Kidney capillary endothelial cell (primary cell): ENCODE measurements around the gene RPH3AL.

Experiments
- DNase-seq: peaks from one replicate; pipeline ENCODE4 v3.0.0-alpha.2; 2018; ENCODE audit warnings: low spot score

The RPH3AL gene

DNA sequence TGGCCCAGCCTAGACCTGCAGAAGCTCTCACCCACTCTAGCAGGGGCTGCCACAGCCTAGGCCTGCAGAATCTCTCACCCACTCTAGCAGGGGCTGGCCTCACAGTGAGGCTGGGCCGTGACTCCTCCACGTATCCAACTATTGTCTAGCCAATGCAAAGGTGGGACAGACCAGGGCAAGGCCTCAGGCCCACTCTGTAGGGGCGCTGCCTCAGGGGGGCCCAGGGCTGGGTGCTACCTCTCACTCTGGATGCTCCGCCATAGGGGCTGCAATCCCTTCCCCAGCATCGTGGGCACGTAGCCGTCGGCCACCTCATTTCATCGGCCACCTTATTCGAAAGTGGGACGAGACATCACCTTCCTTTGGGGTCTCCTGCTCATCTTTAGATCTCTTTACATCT, 51.7 kb downstream of the RPH3AL start:
- no peak for DNase-seq

DNA sequence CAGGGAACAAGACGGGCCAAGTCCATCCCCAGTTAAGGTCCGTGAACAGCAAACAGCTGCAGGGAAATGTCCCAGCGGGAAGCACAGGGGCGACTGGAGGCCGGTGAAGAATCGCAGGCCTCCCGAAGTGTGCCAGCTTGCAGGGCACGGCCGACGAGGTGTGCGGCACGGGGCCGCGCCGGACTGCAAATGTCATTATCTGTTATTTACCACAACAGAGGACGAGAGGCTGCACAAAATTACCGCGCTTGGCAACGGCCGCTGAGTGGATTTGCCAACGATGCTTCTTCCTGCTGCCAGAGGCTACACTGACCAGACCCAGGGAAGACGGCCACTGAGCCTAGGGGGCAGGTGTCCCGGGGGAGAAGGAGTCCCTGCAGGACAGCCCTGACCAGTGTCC, 53.1 kb downstream of the RPH3AL start:
- no peak for DNase-seq

DNA sequence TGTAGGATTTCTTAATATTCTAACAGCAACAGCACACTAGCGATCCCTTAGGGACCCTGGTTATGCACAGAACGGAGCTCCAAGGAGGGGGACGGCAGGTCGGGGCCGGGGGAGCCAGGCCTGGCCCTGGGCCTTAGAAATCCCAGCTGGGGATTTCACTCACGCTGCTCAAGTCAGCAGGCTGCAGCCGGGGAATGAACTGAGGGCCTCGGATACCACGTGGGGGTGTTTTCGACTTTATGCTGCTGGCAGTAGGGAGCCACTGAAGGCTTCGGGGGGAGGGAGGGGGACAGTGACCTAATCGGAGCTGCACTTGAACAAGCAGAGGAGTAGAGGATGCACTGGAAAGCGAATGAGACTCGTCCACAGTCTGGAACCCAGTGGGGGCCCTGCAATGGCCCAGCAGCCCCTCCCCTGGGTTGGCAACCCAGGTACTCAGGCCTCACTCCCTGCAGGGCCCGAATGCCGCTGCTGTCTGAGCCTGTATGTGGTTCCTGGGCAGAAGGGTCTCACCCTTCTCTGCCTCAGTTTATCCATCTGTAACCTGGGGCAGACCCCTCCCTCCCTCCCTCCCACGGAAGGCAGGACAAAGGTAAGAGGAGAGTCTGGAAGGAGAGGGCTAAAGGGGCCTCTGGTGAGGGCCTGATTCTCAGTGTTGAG, 53.7 kb downstream of the RPH3AL start:
- no peak for DNase-seq

DNA sequence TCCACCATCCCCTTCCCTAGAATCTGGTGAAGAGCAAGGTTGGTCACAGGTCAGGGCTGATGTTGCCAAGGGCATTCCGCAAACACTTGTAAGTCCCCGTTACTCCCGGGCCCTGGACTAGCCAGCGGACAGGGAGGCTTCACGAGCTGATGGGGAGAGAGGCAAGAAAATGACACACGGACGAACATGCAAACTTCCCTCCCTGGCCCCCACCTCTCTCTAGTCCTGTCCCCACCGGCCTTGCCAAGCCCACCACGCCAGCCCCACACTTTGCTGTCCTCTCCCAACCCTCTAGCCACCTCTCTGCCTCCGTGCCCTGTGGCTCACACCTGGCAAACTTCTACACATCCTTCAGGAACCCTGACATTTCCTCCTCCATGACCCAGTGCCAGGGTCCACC, 54.8 kb downstream of the RPH3AL start:
- no peak for DNase-seq

DNA sequence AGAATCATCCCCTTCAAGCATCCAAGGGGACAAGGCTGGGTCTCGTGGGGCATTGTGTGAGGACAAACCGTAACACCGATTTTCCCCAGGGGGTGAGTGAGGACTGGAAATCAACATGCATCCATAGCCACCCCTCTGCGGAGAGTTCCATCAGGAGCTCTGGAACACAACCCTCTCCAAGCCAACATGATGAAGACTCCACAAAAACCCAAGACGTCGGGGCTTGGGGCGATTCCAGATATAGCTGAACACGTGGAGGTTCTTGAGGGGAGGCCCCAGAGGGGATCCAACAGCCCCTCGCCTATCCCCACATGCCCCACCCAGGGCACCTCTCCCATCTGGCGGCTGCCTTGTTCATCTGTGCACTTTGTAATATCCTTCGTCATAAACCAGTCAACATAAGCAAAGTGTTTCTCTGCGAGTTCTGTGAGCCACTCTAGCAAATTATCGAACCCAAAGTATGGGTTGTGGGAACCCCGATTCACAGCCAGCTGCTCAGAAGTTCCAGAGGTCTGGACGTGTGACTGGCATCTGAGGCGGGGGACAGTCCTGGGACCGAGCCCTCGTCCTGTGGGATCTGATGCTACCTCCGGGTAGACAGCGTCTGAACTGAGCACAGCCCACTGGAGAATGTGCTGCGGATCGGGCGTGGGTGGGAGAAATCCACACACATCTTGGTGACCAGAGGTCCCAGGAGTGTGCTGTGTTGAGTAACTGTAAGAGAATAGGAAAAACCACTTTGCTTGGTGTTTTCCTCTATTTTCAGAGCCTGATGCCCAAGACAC, 55.5 kb downstream of the RPH3AL start:
- DNase-seq: no peak

DNA sequence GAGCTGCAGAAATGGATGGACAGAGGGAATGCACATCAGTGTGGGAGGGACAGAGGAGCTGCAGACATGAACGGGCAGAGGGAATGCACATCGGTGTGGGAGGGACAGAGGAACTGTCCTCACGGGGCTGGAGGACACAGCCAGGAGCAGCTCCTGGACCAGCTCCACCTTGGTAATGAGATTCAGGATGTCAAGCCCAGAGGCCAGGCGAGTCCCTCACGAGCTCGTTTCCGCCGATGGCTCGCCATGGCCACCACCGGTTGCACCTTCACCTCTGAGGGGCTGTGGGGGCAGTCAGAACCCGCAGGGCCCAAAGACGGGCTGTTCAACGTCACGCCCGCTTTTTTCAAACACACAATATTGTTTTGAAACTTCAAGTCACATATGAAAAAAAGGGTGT, 56.2 kb downstream of the RPH3AL start:
- no peak for DNase-seq

DNA sequence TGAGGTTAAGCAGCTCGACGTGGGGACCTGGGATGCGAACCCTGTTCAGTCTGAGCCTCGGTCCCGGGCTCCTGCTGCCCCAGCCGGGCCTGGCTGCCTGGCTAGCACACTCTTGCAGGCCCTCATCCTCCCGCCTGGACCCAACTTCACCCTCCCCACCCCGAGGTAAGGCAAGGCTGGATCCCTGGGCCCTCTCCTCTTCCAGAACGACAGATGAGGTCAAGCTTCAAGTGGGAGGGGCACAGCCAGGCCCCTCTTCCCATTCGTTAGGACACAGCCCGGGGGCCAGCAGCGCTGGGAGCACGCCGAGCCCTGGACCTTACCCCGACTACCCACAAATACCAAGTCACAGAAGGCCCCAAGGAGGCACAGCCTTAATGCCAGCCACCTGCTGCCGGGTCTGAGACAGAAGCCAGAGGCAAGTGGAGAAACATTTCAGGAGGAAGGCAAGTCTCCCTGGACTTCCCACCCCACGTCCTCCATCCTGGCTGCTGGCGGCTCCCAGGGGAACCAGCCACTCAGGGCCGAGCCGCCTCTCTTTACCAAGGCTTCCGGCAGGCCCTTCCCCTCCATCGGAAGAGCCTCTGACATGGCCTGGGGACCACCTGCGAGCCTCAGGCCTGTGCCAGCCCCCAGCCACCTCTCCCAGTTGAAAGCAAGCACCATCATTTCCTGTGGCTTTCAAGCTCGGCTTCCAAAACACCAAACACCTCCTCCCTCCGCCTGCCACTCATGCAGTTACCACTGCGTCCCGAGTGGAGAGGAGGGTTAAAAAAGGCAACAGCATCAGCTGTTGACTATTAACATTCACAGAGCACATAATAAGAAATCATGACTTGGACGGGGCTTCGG, 59.9 kb downstream of the RPH3AL start:
- DNase-seq: no peak

DNA sequence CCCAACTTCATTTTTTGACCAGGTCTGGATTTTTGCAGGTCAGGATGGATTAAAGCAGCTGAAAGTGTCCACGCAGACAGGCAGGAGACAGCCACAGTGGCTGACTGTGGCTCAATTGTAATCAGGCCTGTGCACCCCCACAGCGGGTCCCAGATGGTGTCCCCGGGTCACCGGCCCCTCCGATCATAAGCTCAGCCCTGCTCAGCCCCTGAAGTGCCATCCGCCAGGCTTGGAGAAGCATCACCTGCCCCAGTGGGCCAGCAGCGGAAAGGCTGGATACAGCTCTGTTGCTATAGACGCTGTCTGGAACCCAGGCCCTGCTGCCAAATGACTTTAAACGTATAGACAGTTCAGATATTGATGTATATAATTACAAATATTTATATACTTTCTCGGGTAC, 60.6 kb downstream of the RPH3AL start:
- DNase-seq: no peak

DNA sequence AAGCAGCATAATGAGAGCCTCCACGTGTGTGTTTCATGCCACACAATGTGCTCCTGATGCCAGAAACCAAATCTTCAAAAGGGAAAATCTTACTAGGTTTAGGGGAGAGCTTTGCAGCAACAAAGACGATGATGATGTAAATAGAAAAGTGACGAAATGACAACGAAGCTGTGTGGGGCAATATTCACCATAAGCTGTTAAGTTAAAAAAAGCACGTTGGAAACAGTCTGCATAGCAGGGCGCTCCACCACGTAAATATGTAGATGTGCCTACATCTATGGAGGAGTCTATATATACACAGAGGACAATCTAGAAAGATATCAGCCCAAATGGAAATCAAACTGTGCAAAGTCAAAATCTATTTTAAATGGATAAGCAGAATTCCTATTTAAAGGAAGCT, 61.0 kb downstream of the RPH3AL start:
- no peak for DNase-seq

DNA sequence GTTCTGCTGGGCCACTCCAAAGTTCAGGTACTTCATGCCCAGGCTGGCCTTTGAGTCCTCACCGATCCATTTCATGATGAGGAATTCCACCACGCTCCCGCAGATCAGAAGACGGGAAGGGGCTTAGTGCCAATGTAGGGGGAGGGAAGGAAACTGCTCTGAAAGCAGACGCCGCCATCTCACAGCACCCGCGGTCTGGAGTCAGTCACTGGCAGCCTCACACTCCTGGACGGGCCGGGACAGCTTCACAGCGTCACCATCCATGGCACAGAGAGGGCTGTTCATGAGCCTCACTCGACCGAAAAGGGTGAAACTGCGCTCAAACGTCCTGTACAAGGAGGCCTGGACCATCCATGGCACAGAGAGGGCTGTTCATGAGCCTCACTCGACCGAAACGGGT, 62.0 kb downstream of the RPH3AL start:
- DNase-seq: no peak

DNA sequence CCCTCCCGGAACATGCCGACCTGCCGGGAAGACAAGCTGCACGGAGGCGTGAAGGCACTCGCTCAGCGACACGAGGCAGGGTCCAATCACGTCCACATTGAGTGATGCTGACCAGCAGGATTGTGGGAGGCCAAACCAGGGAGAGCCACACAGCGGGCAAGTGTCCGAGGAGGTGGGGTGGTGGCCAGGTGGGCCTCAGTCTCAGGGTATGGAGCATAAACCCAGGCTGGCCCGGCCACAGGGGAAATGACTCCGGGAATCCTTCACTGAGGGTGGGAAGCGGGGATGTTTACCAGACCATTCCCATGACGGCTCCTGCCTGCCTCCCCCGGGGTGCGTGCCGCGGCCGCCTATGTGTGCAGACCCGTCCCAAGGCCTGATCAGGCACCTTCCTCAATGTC, 62.5 kb downstream of the RPH3AL start:
- DNase-seq: no peak

DNA sequence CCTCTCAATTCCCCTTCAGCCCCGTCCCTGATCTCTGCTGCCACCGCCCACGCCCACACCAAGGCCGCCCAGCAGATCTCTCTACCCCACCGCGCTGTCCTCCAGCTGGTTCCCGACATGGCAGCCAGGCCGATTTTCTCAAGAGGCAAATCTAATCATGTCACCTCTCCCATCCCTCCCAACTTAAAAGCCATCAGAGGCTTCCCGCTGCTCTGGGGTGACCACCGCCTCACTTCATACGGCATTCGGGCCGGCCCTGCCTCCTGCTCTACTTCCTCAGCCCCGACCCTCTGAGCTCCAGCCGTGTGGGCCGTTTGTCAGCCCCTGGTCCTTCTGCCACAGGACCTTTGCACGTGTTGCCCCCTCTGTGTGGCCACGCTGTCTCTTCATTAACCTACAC, 63.2 kb downstream of the RPH3AL start:
- no peak for DNase-seq

DNA sequence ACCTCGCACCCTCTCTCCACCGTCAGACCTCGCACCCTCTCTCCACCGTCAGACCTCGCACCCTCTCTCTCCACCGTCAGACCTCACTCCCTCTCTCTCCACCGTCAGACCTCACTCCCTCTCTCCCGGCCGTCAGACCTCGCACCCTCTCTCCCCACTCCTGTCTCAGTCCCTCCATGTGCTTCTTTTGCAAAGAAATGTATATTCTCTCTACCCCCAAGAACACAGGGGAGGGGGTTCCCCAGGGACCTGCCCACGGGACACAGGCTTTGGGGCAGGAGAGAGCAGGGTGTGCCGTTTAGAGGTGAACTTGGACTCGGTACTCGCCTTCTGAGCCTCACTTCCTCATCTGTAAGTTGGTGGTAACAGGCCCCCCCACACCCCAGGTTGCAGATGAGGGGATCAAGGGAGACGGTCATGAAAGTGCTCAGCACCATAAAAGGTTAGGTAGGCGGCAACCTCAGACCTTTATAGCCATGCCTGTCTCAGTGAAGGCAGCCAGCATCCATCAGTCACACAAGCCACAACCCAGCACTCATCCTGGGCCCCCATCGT, 63.7 kb downstream of the RPH3AL start:
- DNase-seq: no peak

DNA sequence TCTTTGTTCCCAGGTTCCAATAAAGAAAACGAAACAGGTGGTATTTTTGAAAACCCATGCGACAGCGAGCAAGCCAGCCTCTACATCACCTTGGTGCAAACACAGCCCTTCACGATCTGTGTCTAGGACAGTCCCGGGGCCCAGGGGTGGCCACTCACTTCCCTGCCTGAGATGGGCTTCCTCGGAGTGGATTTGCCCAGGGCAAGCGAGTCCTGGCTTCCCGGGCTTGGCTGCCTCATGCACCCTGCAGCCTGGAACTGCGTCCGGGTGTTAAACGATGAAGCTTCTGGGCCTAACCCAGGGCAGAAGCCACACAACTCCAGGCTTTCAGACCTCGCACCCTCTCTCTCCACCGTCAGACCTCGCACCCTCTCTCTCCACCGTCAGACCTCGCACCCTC, 66.0 kb downstream of the RPH3AL start:
- DNase-seq: no peak

DNA sequence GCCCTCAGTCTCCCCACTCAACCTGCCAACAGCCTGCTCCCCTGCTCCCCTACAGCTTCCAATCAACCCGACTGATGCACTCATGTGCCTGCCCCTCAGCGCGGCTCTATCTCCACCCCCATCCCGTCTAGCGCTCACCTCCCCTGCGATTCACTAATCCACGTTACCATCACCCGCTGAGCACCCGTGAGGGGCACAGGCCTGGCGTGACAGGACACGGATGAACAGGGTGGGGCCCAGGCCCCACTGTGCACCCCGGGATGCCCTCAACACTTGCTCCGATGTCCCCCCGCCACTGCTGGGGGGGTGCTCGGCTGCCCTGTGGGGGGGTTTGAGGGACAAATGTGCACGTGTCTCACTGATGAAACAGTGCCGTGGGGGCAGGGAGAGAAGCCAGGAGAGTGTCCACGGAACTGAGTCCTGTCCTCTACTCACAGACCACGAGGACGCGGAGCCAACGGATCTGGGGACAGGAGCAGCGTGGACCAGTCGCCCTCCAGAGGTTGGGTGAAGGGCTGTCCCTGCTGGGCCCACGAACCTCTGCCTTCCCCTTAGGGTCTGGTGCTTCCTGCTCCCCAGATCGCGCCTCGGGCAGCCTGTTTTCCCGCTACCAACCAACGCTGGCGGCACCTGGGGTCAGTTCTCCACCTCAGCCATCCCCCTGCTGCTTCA, 66.7 kb downstream of the RPH3AL start:
- DNase-seq: no peak

DNA sequence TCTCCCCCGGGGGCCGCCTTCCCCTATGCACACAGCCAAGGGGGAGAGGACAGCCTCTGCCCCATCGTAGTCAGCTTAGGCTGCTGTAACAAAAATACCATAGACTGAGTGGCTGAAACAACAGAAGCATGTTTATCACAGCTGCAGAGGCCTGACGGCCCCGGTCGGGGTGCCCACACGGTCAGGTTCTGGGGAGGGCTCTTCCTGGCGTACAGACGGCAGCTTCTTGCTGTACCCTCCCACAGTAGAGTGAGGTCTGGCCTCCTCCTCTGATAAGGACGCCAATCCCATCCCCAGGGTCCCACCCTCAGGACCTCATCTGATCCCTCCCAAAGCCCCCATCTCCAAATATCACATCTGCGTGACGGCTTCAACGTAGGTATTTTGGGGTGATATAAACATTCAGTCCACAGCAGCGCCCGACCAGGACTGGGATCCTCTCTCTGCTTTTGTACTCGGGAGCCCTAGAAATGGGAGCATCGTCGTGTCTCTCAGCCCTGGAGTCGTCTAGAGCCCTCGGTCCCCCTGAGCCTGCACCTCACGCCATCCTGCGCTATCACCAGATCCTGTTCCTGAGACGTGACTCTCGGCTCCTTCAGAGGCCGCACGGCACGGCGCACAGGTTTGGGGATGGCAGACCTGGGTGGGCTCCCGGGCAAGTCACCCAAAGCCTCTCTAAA, 67.8 kb downstream of the RPH3AL start:
- DNase-seq: no peak

DNA sequence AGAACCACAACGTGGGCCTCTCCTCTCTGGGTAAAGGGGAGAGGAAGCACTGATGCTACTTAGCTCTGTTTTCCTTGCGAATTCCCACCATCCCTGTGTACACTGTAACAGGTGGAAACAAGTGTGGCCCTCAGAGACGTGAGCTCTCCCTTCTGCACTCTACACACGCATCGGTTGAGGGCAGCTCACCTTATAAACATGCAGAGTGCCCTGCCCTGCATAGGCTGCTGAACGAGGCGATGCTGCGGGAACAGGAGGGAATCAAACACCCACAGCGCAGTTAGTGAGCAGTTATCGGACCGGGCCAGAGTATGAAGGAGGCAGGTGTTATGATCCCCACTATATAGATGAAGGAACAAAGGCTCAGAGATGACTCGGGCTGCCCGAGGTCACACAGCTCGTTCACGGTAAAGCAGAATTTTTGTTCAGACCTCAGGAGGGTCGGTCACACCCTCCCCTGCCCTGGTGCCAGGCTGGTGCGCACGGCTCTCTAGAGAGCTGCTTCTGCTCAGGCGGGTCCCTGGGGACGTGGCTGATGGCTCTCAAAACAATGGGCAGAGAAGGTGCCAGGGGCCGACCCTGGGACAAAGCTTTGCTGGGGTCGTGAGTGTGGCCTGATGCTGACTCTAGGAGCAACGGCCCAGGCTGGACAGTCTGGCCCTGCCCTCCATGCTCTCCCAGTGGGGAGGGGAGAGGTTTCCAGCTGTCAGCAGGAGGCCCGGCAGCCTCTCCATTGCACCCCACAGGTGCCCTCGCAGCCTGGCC, 68.5 kb downstream of the RPH3AL start:
- DNase-seq: no peak

DNA sequence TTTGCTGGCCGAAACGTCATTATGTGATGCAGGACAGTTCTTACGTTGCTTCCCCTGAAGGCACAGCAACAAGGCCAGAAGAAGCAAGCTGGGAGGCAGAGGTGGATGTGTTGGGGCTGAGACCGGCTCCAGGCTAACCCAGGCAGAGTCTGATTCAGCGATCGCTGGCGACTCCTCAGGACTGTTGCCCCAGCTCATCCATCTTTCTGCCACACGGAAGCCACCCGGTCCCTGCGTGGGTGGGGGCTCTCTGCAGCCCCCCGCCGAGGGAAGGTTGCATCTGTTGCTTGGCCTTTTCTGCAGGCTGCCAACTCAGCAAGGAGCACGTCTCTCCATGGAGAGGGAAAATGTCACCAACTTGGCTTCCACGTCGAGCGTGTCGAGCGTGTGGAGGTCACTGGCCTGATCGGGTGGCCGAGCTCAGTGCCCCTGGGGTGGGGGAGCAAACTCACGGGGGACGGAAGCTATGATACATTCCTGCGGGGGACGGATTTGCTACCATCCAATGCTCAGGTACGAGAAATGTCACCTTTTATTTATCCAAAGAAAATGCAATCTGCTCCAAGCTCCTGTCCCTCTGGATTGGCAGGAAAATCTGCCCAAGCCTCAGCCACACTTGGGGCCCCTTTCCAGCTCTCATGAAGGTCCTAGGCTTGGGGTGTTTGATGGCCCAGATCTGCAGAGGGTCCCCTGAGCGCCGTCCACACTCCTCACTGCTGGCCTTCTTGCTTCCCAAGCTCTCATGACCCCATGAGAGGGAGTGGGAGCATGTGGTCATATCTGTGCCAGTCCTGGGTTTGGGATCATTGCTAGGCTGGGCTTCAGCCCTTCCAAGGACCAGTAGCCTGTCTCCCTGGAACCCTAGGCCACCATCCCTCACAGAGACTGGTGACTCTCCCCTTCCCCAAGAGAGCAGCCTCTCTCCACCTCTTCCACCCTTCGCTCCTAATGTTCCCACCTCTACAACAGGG, 69.4 kb downstream of the RPH3AL start:
- no peak for DNase-seq
